ENCODE data around the gene FAM107B. TPM values are rescaled to one million over a fixed set of nuclear protein-coding genes. Genes with fewer than 3 reads are reported as not detected.
"Not testable (repeated sequence)": the region's sequence is repeated elsewhere in the genome, so short reads cannot be mapped to it uniquely, and the experiment has no call there.

FAM107B gene
- total RNA-seq, 1 experiment from 2014 or later: 41.6 TPM

- Histone ChIP-seq H3K9me2 (ENCODE audit: insufficient read depth) (no peaks in the 10 kb centered on the region), H3K27me3 (ENCODE audit: insufficient read depth, low read length) (no peaks in the 10 kb centered on the region), H3K4me3 (replicated peaks in 1 of 2; ENCODE audit: low read depth in 1 of 2, low read length in 2 of 2) (no peak overlapping the region), H3K36me3 (ENCODE audit: control insufficient read depth in 1 of 2, insufficient read depth in 2 of 2, low read length in 2 of 2) (no peaks in the 10 kb centered on the region), H4K20me1 (ENCODE audit: insufficient read depth) (no peaks in the 10 kb centered on the region), H3K4me2 (ENCODE audit: low read length) (no peak overlapping the region), H2AFZ (ENCODE audit: low read depth, low read length, poor library complexity, severe bottlenecking) (no peak overlapping the region), H3K9me3 (ENCODE audit: control insufficient read depth in 1 of 2, insufficient read depth in 1 of 2, low read depth in 1 of 2, low read length in 2 of 2) (no peaks in the 10 kb centered on the region), H3K4me1 (ENCODE audit: control insufficient read depth in 1 of 2, insufficient read depth in 2 of 2, low read length in 2 of 2) (no peaks in the 10 kb centered on the region), H3K9ac (ENCODE audit: low read length) (no peak overlapping the region), H3K27ac (ENCODE audit: low read depth, low read length) (no peak overlapping the region), H3K79me2 (ENCODE audit: insufficient read depth, low read length) (no peaks in the 10 kb centered on the region)
- POLR2A ChIA-PET: no interaction called here
- RAD21 ChIA-PET (ENCODE audit: low non-redundant PET in 1 of 2, low total read pairs in 2 of 2, uncharacterized antibody in 2 of 2, unreplicated experiment in 2 of 2): no interaction called here
- intact Hi-C loops (cut with micrococcal nuclease): no loop called here
- CTCF ChIA-PET: no interaction called here
- no TSS peak for BruUV-seq (replicated peaks)
- TF ChIP-seq ZBTB33 (IDR thresholded peaks at IDR 0.05; ENCODE audit: extremely low read depth, insufficient replicate concordance, low read length): no peak
- TF ChIP-seq POLR2AphosphoS5 (IDR thresholded peaks at IDR 0.05; ENCODE audit: low read depth, low read length): no peak
- TF ChIP-seq ZNF274 (IDR thresholded peaks at IDR 0.05; ENCODE audit: low read depth, low read length): no peak
- TF ChIP-seq JUND (IDR thresholded peaks at IDR 0.05): no peak
- no peak for TF ChIP-seq CBX3 (IDR thresholded peaks at IDR 0.05; ENCODE audit: low read depth)
- TF ChIP-seq MAX (IDR thresholded peaks at IDR 0.05): no peak
- no peak for TF ChIP-seq ELF1 (IDR thresholded peaks at IDR 0.05; ENCODE audit: borderline replicate concordance, low read depth)
- no peak for TF ChIP-seq ATF3 (IDR thresholded peaks at IDR 0.05)
- DNase-seq (ENCODE audit: low read depth, low spot score) (no peak), ATAC-seq (no peak)
Measured at GRCh38 chr10:14688606-14689005, 86.1 kb downstream of the FAM107B start.

- BruUV-seq (replicated peaks); H3K9me2 ChIP-seq (ENCODE audit: insufficient read depth); POLR2A ChIA-PET; intact Hi-C loops (cut with micrococcal nuclease); RAD21 ChIA-PET (ENCODE audit: low non-redundant PET in 1 of 2, low total read pairs in 2 of 2, uncharacterized antibody in 2 of 2, unreplicated experiment in 2 of 2); H3K4me1 ChIP-seq (ENCODE audit: control insufficient read depth in 1 of 2, insufficient read depth in 2 of 2, low read length in 2 of 2); H3K4me3 ChIP-seq (replicated peaks in 1 of 2; ENCODE audit: low read depth in 1 of 2, low read length in 2 of 2); H2AFZ ChIP-seq (ENCODE audit: low read depth, low read length, poor library complexity, severe bottlenecking); H4K20me1 ChIP-seq (ENCODE audit: insufficient read depth); H3K9ac ChIP-seq (ENCODE audit: low read length); CTCF ChIA-PET; H3K9me3 ChIP-seq (ENCODE audit: control insufficient read depth in 1 of 2, insufficient read depth in 1 of 2, low read depth in 1 of 2, low read length in 2 of 2); H3K27me3 ChIP-seq (ENCODE audit: insufficient read depth, low read length); ATAC-seq; H3K79me2 ChIP-seq (ENCODE audit: insufficient read depth, low read length); H3K27ac ChIP-seq (ENCODE audit: low read depth, low read length); H3K4me2 ChIP-seq (ENCODE audit: low read length); H3K36me3 ChIP-seq (ENCODE audit: control insufficient read depth in 1 of 2, insufficient read depth in 2 of 2, low read length in 2 of 2); DNase-seq (ENCODE audit: low read depth, low spot score): not testable (repeated sequence)
Measured at GRCh38 chr10:14688189-14688588, 86.5 kb downstream of the FAM107B start.
